Measurements from ENCODE around the gene SPA17.

- TF ChIP-seq CTCF (IDR thresholded peaks at IDR 0.05): no peak
- TF ChIP-seq EP300 (IDR thresholded peaks at IDR 0.05): no peak
- no peak for TF ChIP-seq POLR2A (IDR thresholded peaks at IDR 0.05)
- no peak for TF ChIP-seq POLR2AphosphoS5 (IDR thresholded peaks at IDR 0.05)
These were observed 55.9 kb downstream of the SPA17 start for GRCh38 chr11:124729571-124729970.
